ENCODE results near the gene CCDC57.

The CCDC57 gene

GRCh38 chr17:82088838-82089722, 123.6 kb downstream of the CCDC57 start:
- DNase-seq: no peak

GRCh38 chr17:82087961-82088837, 124.4 kb downstream of the CCDC57 start:
- no peak for DNase-seq

GRCh38 chr17:82086941-82087906, 125.4 kb downstream of the CCDC57 start:
- DNase-seq: no peak

GRCh38 chr17:82085931-82086764, 126.5 kb downstream of the CCDC57 start:
- DNase-seq: no peak

- no peak for DNase-seq
Observed at GRCh38 chr17:82085031-82085861, 127.4 kb downstream of the CCDC57 start.

- no peak for DNase-seq
Observed at GRCh38 chr17:82084373-82085030, 128.1 kb downstream of the CCDC57 start.

GRCh38 chr17:82083533-82084359, 128.9 kb downstream of the CCDC57 start:
- DNase-seq: no peak

GRCh38 chr17:82083009-82083408, 129.6 kb downstream of the CCDC57 start:
- DNase-seq: no peak

- DNase-seq: no peak
Observed at GRCh38 chr17:82082456-82082855, 130.2 kb downstream of the CCDC57 start.

GRCh38 chr17:82081966-82082365, 130.7 kb downstream of the CCDC57 start:
- DNase-seq: no peak

- DNase-seq: no peak
Observed at GRCh38 chr17:82081546-82081945, 131.1 kb downstream of the CCDC57 start.

- DNase-seq: no peak
Observed at GRCh38 chr17:82080789-82081464, 131.7 kb downstream of the CCDC57 start.

- DNase-seq: no peak
Observed at GRCh38 chr17:82080048-82080788, 132.4 kb downstream of the CCDC57 start.

- DNase-seq: no peak
Observed at GRCh38 chr17:82079001-82079677, 133.5 kb downstream of the CCDC57 start.

- DNase-seq: no peak
Observed at GRCh38 chr17:82078433-82078832, 134.2 kb downstream of the CCDC57 start.

GRCh38 chr17:82077617-82078358, 134.9 kb downstream of the CCDC57 start:
- DNase-seq: no peak
